ENCODE measurements around the gene TREX2. TPM values are rescaled to one million over a fixed set of nuclear protein-coding genes. Genes with fewer than 3 reads are reported as not detected.
A peak's percentile ranks its signal among the peaks of the same experiment; 100 is the strongest.

The TREX2 gene
- total RNA-seq, 1 donor, result 1.2 TPM

DNA sequence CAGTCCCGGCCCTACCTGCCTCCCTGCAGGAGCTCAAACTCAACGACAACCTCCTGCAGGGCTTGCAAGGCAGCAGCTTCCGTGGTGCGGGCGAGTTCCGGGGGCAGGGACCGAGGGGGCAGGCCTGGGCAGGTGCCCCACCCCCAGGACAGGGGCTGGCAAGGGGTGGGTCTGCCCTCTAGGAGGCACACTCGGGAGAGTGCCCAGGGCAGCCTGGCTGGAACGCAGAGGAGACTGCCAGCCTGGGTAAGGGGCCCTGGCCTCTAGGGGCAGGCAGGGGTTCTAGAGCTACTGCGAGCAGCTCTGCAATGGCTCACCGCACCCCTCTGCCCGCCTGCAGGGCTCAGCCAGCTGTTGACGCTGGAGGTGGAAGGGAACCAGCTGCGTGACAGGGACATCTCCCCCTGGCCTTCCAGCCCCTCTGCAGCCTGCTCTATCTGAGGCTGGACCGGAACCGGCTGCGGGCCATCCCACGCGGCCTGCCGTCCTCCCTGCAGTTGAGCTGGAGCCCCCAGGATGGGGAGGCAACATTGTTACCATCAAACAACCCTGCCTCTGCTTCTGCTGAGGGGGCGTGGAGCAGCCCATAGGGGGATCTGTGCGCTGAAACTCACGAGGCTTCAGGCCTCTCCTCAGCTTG is 36.6 kb upstream of the TREX2 start:
- Histone ChIP-seq H3K4me1 (ENCODE audit: insufficient read depth, low read length) (no peaks in the 10 kb centered on the region), H3K4me3 (ENCODE audit: low read length) (no peak overlapping the region), H3K27me3 (ENCODE audit: insufficient read depth, low read length) (no peaks in the 10 kb centered on the region), H3K9me3 (ENCODE audit: low read depth, low read length) (no peaks in the 10 kb centered on the region)

DNA sequence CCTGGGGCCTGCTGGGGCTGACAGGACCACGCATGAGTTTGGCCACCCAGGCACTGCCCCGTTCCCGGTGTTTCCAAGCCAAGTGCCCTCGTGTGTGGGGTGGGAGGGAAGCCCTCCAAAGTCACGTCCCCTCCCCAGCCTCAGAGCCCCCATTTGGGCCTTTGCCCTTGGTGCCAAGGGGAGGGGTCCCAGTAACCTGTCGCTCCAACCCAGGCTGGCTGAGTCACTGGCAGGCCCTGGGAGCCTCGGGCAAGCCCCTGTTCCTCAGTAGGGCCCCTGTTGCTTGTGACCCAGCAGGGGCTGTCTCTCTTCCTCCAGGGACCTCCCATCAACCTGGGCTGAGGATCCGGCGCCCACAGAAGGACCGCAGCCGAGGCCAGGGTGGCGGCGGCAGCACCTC is 35.2 kb upstream of the TREX2 start:
- Histone ChIP-seq H3K27me3 (ENCODE audit: insufficient read depth, low read length) (no peaks in the 10 kb centered on the region), H3K4me3 (ENCODE audit: low read length) (no peak overlapping the region), H3K4me1 (ENCODE audit: insufficient read depth, low read length) (no peaks in the 10 kb centered on the region)

DNA sequence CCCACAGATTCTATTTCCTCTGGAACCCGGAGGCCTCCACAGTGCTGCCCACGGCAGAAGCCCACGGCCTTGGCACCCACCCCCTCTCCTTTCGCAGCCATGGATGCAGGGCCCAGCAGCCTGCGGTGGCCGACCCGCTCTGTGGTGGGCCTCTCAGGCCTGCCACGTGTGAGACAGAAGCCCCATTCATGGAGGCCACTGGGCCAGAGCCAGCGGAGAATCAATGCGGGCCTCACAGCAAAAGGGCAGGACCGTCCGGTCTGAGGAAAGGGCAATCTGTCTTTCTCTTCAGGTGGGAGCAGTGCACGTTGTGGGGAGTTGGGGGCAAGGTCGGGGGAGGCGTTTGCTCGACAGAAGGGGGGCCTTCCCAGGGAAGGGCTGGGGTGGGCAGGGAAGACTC is 32.9 kb upstream of the TREX2 start:
- Histone ChIP-seq H3K9me3 (ENCODE audit: low read depth, low read length) (no peaks in the 10 kb centered on the region), H3K27me3 (ENCODE audit: insufficient read depth, low read length) (no peaks in the 10 kb centered on the region), H3K4me1 (ENCODE audit: insufficient read depth, low read length) (peaks cover 4% of the 10 kb centered on the region), H3K4me3 (ENCODE audit: low read length) (no peak overlapping the region)

More for the DNA sequence above, 35.2 kb upstream of the TREX2 start:
- no peaks in the 10 kb centered on the region for H3K9me3 ChIP-seq (ENCODE audit: low read depth, low read length)

DNA sequence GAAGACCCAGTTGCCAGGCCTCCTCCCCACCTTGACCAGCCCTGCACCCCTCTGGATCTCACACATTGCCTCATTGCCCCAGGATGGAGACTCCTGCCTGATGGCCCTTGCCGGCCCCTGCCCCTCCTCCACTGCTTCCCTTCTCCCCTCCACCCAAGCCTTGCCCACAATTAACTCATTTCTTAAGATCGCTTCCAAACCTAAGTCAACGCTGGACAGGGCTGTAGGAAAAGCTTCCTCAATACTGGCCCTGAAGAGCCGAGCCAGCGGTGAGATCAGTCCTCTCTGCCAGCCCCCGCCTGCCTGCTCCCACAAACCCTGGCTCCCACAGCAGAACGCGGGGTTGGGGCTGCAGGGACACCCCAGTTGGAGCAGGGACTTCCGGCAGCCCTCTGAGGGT is 32.0 kb upstream of the TREX2 start:
- H3K4me1 ChIP-seq (ENCODE audit: insufficient read depth, low read length), result peaks cover 4% of the 10 kb centered on the region
- H3K9me3 ChIP-seq (ENCODE audit: low read depth, low read length), result no peaks in the 10 kb centered on the region

DNA sequence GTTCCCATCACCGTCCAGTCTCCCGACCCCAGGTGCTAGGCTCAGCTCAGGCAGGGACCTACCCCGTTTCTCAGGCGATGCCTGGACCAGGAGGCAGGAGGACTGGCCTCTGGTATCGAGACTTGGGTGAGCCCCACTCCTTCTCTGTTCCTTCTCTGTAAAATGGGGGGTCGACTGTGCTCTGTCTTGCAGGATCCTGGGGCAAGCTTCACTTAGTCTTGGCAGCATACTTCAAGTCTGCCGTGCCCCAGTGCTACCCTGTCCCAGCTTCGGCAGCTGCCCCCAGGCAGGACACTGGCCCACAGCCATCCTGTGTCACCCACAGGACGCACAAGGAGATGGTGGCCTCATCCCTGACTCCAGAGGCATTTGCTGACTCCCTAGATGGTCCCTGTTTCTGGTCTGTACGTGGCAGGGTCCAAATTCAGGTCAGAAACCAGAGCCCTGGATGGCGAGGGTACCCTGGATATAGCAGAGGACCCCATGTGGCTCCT is 31.6 kb upstream of the TREX2 start:
- Histone ChIP-seq H3K27me3 (ENCODE audit: insufficient read depth, low read length) (no peaks in the 10 kb centered on the region), H3K4me3 (ENCODE audit: low read length) (no peak overlapping the region), H3K9me3 (ENCODE audit: low read depth, low read length) (no peaks in the 10 kb centered on the region), H3K4me1 (ENCODE audit: insufficient read depth, low read length) (peaks cover 4% of the 10 kb centered on the region)

More for the DNA sequence above, 32.0 kb upstream of the TREX2 start:
- Histone ChIP-seq H3K27me3 (ENCODE audit: insufficient read depth, low read length) (no peaks in the 10 kb centered on the region), H3K4me3 (ENCODE audit: low read length) (no peak overlapping the region)

DNA sequence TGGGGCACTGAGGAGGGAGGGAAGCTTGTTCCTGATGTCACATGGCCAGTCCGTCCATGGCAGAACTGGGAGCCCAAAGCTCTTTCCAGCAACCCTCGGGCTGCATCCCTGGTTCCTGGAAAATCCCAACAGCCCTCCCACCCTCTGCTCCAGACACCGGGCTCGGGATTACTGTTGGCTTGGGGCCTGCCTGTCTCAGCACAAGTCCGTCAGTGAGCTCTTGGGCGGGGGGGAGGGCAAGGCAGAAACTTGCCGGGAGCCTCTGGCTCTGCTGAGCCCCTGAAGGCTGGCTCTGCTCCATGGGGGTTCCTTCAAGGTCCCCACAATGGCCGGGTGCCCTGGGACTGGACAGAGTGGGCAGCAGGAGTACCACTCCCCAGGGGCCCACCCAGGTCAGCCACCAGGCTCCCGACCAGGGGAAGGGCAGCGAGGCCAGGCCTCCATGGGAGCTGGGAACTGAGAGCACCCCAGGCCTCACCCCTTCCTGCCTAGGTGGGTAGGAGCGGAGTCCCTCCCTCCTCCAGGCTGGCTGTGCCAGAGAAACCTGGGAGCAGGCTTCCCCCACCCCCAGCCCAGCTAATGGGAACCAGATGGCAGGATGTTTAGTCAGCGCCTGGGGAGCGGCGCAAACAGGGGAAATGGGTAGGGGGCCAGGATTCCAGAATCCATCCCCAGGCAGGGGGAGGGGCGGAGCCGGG is 31.0 kb upstream of the TREX2 start:
- Histone ChIP-seq H3K9me3 (ENCODE audit: low read depth, low read length) (no peaks in the 10 kb centered on the region), H3K4me3 (ENCODE audit: low read length) (no peak overlapping the region), H3K4me1 (ENCODE audit: insufficient read depth, low read length) (peaks cover 4% of the 10 kb centered on the region), H3K27me3 (ENCODE audit: insufficient read depth, low read length) (no peaks in the 10 kb centered on the region)

DNA sequence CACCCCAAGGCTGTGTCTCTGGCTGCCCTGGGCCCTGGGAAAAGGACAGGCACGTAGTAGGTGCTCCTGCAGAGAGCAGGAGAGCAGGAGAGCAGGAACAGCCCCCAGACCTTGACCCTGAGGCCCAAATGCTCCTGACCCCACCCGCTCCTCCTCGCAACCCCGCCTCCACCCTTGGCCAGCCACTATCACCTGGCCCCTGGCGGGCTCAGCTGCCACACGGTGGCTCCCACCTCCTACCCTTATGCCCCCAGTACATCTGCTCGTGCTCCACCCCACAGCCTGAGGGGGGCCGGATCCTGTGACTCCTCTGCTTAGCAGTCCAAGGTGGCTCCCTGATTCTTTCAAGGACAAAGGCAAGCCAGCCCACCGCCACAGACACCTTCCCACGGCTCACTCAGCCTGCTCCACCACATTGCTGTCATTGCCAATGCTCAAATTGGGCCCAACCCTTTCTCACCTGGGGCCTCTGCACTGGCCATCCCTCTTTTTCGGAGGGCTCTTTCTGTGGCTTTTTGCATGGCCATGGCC is 30.0 kb upstream of the TREX2 start:
- Histone ChIP-seq H3K4me3 (ENCODE audit: low read length) (no peak overlapping the region), H3K4me1 (ENCODE audit: insufficient read depth, low read length) (peaks cover 4% of the 10 kb centered on the region), H3K9me3 (ENCODE audit: low read depth, low read length) (no peaks in the 10 kb centered on the region), H3K27me3 (ENCODE audit: insufficient read depth, low read length) (no peaks in the 10 kb centered on the region)

DNA sequence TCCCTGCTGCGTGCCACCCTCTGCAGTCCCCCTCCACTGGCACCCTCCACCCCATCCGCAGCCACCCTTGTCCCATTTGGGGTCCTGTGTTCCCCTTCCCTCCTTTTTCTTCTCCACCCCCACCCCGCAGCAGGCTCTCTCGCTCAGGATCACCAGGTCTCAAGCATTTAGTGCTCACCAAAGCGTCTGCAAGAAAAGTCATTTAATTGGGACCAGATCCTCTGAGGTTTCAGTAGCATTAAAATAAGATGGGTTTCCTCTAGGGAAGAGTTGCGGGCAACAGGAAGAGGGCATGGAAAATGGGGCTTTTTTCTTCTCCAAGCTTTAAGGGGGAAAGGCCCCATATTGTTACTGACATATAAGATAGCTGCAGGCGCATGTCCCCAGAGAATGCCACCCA is 29.4 kb upstream of the TREX2 start:
- H3K27me3 ChIP-seq (ENCODE audit: insufficient read depth, low read length), result no peaks in the 10 kb centered on the region
- H3K4me1 ChIP-seq (ENCODE audit: insufficient read depth, low read length), result peaks cover 4% of the 10 kb centered on the region
- H3K9me3 ChIP-seq (ENCODE audit: low read depth, low read length), result no peaks in the 10 kb centered on the region
- no peak overlapping the region for H3K4me3 ChIP-seq (ENCODE audit: low read length)

DNA sequence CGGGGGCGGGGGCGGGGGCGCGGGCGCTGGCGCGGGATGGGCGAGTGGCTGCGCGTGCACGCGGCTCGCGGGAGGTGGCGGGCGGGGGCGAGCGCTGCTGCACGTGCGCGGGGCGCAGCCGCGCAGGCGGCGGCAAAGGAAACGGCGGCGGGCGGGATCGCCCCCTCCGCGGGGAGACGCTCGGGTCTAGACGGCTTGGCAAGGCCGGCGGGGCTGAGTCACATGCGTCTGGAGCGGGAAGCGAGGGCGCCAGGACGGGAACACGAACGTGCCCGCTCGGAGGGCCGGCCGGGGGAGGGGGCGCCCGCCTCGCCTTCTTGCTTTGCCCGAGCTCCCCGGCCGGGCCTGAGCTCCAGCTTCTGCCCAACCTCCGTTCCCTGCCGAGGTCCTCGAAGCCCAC is 28.9 kb upstream of the TREX2 start:
- Histone ChIP-seq H3K4me1 (ENCODE audit: insufficient read depth, low read length) (peaks cover 7% of the 10 kb centered on the region), H3K9me3 (ENCODE audit: low read depth, low read length) (no peaks in the 10 kb centered on the region), H3K27me3 (ENCODE audit: insufficient read depth, low read length) (no peaks in the 10 kb centered on the region), H3K4me3 (ENCODE audit: low read length) (no peak overlapping the region)

DNA sequence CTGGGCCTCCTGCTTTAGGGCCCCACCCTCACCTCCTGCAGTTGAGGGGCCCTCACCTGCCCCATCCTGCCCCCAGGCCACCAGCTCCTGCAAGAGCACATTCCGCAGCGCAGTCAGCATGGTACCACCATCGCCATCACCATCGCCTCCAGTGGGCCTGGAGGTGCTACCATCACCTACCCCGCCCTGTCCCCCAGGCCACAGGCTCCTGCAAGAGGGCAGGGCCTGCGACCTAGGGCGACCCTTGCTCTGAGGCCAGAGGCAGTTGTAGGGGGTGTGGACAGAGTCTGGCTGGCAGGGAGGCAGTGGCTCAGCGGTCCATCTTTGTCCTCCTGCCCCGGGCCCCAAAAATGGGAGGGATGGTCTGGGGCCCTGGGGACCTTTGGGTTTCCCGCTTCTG is 28.4 kb upstream of the TREX2 start:
- Histone ChIP-seq H3K9me3 (ENCODE audit: low read depth, low read length) (no peaks in the 10 kb centered on the region), H3K4me1 (ENCODE audit: insufficient read depth, low read length) (peaks cover 11% of the 10 kb centered on the region), H3K4me3 (ENCODE audit: low read length) (no peak overlapping the region)

DNA sequence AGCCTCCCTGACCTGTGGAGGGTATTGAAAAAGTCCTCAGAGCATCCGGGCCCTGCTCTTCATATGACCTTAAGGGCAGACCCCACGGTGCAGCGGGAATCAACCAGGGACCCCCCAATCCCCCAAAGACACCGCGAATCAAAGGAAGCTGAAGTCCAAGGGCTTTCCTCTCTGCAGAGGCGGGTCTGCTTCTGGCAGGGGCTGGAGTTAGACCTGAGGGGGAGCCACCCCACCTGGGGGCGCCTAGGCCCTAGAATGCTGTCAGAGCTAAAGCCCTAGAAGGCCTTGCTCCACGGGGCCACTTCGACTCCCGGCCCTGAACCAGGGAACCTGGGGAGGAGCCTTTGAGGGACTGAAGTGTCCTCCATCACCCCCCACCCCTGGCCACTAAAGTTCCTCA is 27.3 kb upstream of the TREX2 start:
- no peaks in the 10 kb centered on the region for H3K9me3 ChIP-seq (ENCODE audit: low read depth, low read length)
- H3K27me3 ChIP-seq (ENCODE audit: insufficient read depth, low read length), result no peaks in the 10 kb centered on the region
- H3K4me3 ChIP-seq (ENCODE audit: low read length), result no peak overlapping the region
- peaks cover 14% of the 10 kb centered on the region for H3K4me1 ChIP-seq (ENCODE audit: insufficient read depth, low read length)

More for the DNA sequence above, 28.4 kb upstream of the TREX2 start:
- H3K27me3 ChIP-seq (ENCODE audit: insufficient read depth, low read length), result no peaks in the 10 kb centered on the region

DNA sequence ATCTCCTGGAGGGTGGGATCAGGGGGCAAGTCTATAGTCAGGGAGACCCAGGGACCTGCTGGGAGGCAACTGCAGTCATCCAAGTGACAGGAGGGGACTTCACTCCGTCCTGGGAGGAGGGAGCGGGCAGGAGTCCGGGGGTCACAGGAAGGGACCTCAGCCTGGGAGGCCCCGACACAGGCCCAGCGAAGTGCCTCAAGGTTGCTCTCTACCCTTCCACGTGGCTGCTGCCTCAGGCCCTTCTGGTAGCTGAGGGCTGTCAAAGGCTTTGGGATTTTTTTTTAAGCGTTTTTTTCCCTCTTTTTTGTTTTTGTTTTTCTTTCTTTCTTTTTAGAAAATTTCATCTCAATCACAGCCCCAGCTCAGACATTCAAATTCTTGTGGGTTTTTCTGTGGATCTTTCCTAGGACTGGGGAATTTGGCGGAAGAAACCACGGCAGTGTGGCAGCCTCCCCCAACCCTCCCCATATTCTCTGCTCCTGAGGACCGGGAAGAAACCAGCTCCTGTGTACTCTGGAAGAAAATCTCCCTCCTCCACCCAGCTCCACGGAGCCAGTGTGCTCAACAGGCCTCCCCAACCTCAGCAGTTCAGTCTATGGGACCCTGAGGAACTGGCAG is 25.9 kb upstream of the TREX2 start:
- H3K4me3 ChIP-seq (ENCODE audit: low read length), result no peak overlapping the region
- peaks cover 14% of the 10 kb centered on the region for H3K4me1 ChIP-seq (ENCODE audit: insufficient read depth, low read length)
- H3K9me3 ChIP-seq (ENCODE audit: low read depth, low read length), result no peaks in the 10 kb centered on the region
- no peaks in the 10 kb centered on the region for H3K27me3 ChIP-seq (ENCODE audit: insufficient read depth, low read length)

DNA sequence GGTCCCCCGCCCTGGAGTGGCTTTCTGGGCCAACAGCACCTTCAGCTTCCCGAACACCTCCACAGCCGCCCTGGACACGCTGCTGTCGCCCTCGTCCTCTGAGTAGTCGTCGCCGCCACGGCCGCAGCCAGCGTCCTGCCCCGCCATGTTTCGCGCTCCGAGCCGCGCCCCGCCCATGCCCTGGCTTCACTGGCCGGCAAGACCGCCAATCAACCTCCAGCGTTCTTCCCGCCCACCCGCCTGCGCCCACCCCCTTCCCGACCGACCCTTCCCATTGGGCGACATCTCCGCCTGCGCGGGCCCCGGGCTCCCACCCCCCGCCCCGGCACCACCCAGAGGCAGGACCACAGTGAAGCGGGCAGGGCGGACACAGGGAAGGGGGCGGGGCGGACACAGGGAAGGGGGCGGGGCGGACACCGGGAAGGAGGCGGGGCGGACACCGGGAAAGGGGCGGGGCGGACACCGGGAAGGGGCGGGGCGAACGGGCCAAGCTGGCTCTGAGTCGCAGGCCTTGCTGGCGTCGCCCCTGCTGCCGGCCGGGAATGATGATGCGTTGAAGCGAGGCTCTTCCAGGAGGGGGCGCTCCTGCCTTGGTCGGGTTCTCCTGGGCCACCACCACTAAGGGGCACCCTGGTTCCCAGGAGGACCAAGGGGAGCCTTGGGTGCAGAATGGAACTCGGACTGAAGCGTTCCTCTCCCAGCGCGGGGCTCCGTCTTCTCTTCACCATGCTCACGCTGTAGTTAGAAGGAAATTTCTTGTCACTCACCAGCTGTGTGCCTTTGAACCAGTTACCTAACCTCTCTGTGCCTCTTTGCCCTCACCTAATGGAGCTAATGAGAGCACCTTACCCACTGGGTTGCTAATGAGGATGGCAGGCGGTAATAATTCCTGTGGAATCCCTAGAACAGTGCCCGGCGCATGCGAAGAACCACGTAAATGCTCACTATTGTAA is 24.8 kb upstream of the TREX2 start, which contains the start of gene HAUS7:
TSS of gene HAUS7 (minus strand) at position 166 of the 953 bp plus-strand sequence. CDS start at position 147, 19 bp downstream.
- no peaks in the 10 kb centered on the region for H3K9me3 ChIP-seq (ENCODE audit: low read depth, low read length)
- H3K4me3 ChIP-seq (ENCODE audit: low read length), result peak within 1 kb of the TSS; percentile 60
- H3K4me1 ChIP-seq (ENCODE audit: insufficient read depth, low read length), result peaks cover 14% of the 10 kb centered on the region
- no peaks in the 10 kb centered on the region for H3K27me3 ChIP-seq (ENCODE audit: insufficient read depth, low read length)

DNA sequence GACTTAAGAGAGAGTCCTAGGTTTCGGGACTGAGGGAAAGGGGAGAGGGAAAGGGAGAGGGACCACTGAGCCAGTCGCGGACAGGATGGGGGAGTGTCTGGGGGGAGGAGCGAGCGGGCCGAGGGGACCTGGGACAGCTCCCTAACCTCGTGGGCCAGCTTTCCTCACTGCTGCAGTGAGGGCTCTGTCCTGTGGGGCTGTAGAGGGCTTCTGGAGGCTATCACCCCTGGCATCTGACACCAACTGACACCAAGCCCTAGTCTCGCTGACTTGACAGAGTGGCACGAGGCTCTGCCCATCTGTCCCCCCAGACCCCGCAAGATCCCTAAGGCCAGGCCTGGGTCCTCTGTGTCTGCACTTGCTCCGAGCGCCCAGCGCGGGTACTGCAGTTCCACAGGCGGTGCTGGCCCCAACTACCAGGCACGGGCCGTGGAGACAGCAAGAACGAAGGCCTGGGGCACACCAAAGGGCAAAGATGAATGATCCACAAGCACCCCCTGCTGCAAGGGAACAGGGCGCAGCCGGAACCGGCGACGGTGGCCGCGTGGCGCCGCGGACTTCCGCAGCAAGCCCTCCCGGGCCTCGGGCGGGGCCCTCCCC is 24.1 kb upstream of the TREX2 start:
- H3K9me3 ChIP-seq (ENCODE audit: low read depth, low read length), result no peaks in the 10 kb centered on the region
- no peaks in the 10 kb centered on the region for H3K27me3 ChIP-seq (ENCODE audit: insufficient read depth, low read length)
- H3K4me1 ChIP-seq (ENCODE audit: insufficient read depth, low read length), result peaks cover 14% of the 10 kb centered on the region
- H3K4me3 ChIP-seq (ENCODE audit: low read length), result peak overlapping the region; percentile 60

All from mononuclear cell (primary cell).